CD4-positive, alpha-beta T cell treated with Interleukin-17A for 4 hours (primary cell): ENCODE data around the gene KCNG2.

ENCODE experiments used
- DNase-seq: peaks from one replicate; pipeline ENCODE4 v3.0.0-alpha.2; 2020; ENCODE audit warnings: mixed read lengths

Gene KCNG2

GRCh38 chr18:79889569-79889968 is 91.8 kb downstream of the KCNG2 start:
- DNase-seq, result no peak

- DNase-seq, result no peak
These were observed 92.9 kb downstream of the KCNG2 start for GRCh38 chr18:79890674-79891073.

DNA sequence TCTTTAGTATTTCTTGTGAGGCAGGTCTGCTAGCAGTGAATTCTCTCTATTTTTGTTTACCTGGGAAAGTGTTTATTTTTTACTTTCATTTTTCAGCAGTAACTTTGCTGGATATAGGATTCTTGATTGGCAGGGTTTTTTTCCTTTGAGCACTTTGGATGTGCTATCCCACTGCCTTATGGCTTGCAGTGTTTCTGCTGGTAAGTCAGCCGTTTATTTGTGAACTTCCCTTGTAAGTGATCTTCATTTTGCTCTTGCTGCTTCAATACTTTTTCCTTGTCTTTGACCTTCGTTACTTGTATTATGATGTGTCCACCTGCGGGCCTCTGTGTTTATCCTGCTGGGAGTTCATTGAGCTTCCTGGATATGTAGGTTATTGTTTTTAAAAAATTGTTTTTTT is 99.0 kb downstream of the KCNG2 start:
- DNase-seq, result no peak

DNA sequence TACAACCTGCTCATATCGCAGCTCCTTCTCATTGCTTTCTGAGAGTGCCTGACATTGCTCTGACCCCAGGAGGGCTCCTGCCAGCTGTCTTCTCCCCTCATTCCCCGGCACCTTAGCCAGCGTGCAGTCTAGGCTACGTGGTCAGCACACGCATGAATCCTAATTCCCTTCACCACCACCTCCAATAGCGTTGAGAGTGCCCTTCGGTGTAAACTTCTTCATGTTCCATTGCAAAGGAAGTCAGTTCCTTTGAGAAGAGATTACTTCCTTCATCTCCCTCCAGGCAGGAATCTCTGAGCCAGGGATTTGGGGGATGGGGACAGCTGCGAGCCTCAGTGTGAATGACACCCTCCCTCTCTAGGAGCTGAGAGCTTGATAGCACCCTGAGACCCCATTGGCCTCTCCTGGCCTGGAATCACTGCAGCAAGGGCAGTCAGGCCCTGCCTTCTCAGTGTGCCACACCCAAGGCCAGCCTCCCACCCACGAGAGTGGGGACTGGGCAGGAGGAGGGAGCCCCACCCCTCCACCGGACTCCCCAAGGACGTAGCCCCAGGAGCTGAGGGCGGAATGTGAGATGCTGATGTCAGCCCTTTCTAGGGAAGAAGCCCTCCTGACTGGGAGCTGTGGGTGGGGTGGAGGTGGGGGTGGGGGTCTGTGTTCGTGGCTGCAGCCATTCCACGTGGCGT is 100.3 kb downstream of the KCNG2 start:
- no peak for DNase-seq

- no peak for DNase-seq
These were observed 101.3 kb downstream of the KCNG2 start for GRCh38 chr18:79898952-79899608.

DNA sequence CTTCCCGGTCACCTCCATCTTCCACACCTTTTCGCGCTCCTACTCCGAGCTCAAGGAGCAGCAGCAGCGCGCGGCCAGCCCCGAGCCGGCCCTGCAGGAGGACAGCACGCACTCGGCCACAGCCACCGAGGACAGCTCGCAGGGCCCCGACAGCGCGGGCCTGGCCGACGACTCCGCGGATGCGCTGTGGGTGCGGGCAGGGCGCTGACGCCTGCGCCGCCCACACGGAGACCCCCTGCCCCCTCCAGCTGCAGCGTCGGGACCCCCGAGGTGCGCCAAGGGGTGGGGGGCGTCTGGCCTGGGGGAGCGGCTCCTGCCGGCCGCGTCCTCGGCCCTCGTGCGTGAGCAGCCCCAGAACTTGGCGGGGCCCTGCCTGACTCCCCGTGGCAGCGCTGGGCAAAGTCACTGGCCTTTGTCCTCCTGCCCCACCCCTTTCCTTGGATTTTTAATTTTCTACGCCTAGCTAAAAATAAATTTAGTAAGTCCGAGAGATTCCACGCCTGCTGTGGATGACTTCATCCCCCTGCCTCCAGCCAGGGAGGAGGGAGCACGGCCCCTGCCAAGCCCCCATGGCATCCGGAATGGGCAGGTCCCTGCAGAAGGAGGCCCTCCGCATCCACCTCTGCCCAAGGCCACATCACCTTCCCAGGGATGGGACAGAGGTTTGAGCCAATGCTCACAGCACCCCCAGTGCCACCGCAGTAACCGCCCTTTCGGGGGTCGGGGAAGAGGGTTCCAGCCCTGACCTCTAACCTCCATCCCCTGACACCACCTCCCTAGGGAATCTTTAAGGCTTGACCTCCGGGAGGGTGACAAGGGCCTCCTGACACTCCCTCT is 102.1 kb downstream of the KCNG2 start:
- DNase-seq, result no peak

DNA sequence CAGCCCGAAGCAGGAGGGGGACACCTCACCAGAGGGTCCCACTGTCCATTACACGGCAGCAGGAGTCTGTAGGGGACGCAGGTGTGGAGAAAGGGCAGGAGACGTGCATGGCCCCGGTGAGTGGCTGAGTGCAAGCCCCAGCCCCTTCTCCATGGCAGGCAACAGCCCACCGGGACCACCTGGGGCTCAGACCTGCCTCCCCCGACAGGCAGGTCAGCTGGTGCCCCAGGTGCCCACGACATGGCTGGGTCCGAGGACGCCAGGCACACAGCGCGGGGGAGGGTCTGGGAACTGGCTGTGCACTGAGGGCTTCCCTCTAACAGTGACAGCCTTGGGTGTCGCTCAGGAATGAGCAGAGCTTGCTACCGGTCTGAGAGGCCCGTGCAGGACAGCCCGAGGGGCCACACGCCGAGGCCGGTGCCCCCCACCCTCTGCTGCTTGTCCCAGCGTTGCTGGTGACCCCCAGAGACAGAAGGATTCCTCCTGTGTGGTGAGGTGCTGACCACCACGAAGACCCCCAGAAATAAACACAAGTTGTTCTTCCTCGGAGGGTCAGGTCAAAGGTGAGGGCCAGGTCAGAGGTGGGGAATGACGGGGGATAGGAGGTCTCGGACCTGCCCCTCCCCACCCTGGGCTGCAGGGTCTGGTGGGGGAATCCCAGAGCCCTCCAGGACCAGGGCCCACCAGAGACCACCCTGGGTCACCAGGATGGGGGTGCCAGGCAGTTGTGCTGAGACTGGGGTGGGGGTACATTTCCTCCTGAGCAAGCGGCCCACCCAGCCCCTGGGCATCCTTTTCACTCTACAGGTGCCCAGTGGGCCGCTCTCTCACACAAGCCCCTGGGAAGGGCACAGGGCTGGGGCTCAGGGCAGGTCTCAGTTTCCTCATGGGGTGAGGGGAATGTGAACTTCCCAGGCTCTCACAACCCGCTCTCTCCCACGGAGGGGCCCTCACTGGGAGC is 103.2 kb downstream of the KCNG2 start:
- no peak for DNase-seq

GRCh38 chr18:79901665-79902064 is 103.9 kb downstream of the KCNG2 start:
- no peak for DNase-seq

DNA sequence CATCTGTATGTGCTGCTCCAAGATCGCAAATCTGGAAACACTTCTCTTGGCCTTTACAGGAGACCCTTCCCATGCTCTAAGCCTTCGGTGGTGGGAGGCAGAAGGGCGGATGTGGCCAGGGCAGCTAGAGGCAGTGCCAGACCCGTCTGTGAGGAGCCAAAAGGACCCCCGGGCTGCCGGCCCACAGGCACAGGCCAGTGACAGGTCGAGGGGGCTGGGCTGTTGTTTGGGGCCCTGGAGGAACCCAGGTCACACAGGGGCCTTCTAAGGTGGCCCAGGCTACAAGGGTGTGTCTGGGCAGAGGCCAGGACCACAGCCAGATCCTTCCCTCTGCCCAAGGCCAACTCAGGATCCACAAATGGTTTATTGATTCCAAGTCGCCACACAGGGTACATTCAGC is 104.3 kb downstream of the KCNG2 start:
- no peak for DNase-seq

- no peak for DNase-seq
These were observed 104.9 kb downstream of the KCNG2 start for GRCh38 chr18:79902640-79903039.

- DNase-seq, result no peak
These were observed 105.4 kb downstream of the KCNG2 start for GRCh38 chr18:79903071-79903635.

DNA sequence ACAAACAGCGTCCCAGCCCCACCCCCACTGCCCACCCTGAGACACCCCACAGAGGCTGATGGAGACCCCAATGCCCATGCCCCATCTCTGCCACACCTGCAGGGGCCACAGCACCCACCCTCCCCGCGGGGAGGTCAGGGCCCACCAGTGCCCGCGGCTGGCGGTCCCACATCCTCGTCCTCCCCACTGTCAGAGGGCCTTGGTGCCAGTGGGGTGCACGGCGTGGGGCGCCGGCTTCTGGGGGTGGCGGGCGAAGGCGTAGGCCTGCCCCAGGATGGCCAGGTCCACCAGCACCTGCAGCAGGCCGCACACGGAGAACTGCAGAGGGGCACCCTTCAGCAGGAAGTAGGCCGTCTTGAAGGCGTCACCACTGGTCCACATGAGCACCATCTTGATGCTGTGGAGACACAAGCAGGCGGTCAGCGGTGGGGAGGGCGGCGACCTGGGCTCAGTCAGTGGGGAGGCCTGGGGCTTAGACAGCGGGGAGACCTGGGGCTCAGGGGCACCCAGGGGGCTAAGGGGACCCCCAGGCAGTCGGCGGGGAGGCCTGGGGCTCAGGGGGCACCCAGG is 106.1 kb downstream of the KCNG2 start:
- no peak for DNase-seq

- DNase-seq, result no peak
These were observed 106.8 kb downstream of the KCNG2 start for GRCh38 chr18:79904357-79905147.

DNA sequence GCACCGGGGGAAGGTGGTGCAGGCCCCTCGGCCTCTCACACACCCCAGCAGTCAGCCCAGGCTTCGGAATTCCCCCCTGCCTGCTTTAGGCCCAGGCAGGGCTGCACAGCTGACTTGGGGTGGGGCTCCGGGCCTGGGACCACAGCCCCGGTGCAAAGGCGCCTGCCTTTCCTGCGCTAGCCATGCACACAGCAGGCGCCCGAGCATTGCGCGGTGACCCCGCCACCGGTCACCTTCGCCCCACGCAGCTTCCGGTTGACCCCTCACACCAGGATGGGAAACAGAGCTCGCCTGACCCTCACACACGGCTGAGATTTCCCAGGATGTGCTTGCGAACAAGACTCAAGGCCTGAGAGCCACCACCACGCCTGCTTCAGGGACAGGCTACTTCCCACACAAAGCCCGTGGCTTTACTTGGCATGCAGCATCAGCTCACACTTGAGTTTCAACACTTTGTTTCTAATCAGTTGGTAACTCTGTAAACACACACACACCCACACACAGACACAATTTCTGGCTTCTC is 107.7 kb downstream of the KCNG2 start:
- DNase-seq, result no peak

DNA sequence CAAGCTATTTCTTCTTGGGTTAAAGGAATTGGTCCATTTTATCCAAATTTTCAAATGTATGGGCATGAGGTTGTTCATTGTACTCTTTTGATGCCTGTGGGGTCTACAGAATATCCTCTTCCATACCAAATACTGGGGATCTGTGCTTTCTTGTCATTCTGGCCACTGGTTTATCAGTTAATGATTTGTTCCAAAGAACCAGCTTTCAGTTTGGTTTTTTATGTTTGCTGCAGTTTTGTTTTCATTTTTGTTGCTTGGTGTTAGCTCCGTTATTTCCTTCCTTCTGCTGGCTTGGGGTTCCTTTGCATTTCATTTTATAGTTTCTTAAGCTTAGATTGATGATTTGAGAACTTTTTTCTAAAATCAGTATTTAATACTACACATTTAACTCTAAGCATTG is 108.3 kb downstream of the KCNG2 start:
- no peak for DNase-seq

DNA sequence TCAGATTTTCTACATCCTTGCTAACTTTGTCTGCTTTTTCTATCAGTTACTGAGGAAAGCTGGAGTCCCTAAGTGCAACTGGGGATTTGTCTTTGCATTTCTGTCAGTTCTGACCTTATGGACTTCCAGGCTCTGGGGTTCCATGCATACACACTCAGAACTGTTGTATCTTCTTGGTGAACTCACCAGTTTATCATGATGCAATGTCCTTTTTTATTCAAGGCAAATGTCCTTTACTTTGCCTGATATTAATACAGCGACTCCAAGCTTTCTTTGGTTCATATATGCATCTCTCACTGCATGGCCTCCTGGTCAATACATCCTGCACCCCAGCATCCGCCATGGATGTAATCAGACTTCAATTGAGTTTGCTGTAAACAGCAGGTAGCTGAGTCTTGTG is 109.0 kb downstream of the KCNG2 start:
- DNase-seq, result no peak

- no peak for DNase-seq
These were observed 113.0 kb downstream of the KCNG2 start for GRCh38 chr18:79910563-79911343.

- no peak for DNase-seq
These were observed 113.9 kb downstream of the KCNG2 start for GRCh38 chr18:79911344-79912270.
